Measurements from ENCODE around the gene ZEB2. TPM values are rescaled to one million over a fixed set of nuclear protein-coding genes. Genes with fewer than 3 reads are reported as not detected.

Gene ZEB2
- total RNA-seq, 1 donor from 2014 or later, result 0.07 TPM

DNA sequence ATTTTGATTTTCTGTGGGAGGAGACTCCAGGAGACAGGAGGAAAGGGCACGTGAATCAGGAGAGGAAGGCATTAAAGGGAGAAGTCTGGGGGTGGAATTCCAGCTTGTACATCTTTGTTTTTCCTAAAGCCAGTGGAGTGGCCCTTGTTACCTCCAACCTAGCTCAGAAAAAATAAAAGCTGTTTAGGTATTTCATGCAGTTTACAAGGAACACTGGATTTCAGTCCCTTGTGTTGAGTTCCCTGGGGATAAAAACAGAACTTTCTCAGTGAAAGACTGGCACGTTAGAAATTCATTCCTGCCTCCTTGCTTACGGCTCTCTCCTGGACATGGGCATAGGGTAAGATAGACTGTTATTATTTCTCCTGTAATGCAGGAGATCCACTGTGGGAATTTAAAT is 170.2 kb downstream of the ZEB2 start:
- Mint-ChIP-seq H3K27ac (no peak overlapping the region), H3K4me1 (ENCODE audit: low read depth) (peaks cover 15% of the 10 kb centered on the region), H3K36me3 (ENCODE audit: insufficient read depth) (no peaks in the 10 kb centered on the region), H3K27me3 (peaks cover 16% of the 10 kb centered on the region), H3K9me3 (ENCODE audit: low read depth) (no peaks in the 10 kb centered on the region), H3K4me3 (ENCODE audit: low read depth) (no peak overlapping the region)
- DNase-seq (ENCODE audit: low spot score, unreplicated experiment), result no peak
- TF ChIP-seq, protein P1, sequence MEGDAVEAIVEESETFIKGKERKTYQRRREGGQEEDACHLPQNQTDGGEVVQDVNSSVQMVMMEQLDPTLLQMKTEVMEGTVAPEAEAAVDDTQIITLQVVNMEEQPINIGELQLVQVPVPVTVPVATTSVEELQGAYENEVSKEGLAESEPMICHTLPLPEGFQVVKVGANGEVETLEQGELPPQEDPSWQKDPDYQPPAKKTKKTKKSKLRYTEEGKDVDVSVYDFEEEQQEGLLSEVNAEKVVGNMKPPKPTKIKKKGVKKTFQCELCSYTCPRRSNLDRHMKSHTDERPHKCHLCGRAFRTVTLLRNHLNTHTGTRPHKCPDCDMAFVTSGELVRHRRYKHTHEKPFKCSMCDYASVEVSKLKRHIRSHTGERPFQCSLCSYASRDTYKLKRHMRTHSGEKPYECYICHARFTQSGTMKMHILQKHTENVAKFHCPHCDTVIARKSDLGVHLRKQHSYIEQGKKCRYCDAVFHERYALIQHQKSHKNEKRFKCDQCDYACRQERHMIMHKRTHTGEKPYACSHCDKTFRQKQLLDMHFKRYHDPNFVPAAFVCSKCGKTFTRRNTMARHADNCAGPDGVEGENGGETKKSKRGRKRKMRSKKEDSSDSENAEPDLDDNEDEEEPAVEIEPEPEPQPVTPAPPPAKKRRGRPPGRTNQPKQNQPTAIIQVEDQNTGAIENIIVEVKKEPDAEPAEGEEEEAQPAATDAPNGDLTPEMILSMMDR (IDR thresholded peaks at IDR 0.05; ENCODE audit: unreplicated experiment), result no peak

DNA sequence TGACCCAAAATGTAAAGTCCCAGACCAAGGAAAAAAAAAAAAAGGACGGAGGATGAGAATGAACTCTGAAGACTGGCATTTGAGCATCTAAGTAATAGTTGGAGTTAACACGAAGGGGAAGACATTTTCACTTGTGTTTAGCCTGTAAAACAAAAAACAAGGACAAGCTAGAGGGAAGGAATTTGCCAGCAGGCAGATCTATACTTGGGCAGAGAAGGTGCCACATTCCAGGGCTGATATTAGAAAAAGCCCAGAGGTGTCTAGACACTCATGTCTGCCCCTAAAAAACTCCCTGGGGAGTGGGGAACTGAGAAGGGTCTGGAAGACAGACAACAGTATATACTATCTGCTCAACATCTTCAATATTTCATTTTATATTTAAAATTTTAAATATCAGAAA is 171.1 kb downstream of the ZEB2 start:
- no peaks in the 10 kb centered on the region for H3K36me3 Mint-ChIP-seq (ENCODE audit: insufficient read depth)
- no peak for DNase-seq (ENCODE audit: low spot score, unreplicated experiment)
- H3K4me1 Mint-ChIP-seq (ENCODE audit: low read depth), result peaks cover 15% of the 10 kb centered on the region
- no peaks in the 10 kb centered on the region for H3K9me3 Mint-ChIP-seq (ENCODE audit: low read depth)
- TF ChIP-seq, protein P1 (IDR thresholded peaks at IDR 0.05; ENCODE audit: unreplicated experiment), result no peak
- H3K27me3 Mint-ChIP-seq, result peaks cover 16% of the 10 kb centered on the region
- H3K4me3 Mint-ChIP-seq (ENCODE audit: low read depth), result no peak overlapping the region
- H3K27ac Mint-ChIP-seq, result no peak overlapping the region

DNA sequence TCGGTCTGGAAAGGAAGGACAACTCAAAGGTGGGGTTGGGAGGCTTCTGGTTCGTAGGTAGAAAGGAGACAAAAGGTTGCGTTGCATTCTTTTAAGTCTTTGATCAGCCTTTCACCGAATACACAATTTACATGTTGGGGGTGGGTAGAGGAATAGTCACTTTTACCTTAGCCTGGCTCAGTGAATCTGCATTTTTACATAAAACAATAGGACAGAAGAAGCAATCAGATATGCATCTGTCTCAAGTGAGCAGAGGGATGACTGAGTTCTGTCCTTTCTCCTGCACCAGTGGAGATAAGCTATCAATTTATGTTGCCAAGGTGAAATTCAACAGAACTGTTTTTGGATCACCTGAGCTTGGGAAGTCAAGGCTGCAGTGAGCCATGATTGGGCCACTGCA is 173.7 kb downstream of the ZEB2 start:
- Mint-ChIP-seq H3K9me3 (ENCODE audit: low read depth) (no peaks in the 10 kb centered on the region), H3K4me3 (ENCODE audit: low read depth) (no peak overlapping the region), H3K27me3 (peaks cover 22% of the 10 kb centered on the region), H3K27ac (no peak overlapping the region), H3K36me3 (ENCODE audit: insufficient read depth) (no peaks in the 10 kb centered on the region), H3K4me1 (ENCODE audit: low read depth) (peaks cover 15% of the 10 kb centered on the region)
- TF ChIP-seq, protein P1 (IDR thresholded peaks at IDR 0.05; ENCODE audit: unreplicated experiment), result no peak
- DNase-seq (ENCODE audit: low spot score, unreplicated experiment), result no peak

DNA sequence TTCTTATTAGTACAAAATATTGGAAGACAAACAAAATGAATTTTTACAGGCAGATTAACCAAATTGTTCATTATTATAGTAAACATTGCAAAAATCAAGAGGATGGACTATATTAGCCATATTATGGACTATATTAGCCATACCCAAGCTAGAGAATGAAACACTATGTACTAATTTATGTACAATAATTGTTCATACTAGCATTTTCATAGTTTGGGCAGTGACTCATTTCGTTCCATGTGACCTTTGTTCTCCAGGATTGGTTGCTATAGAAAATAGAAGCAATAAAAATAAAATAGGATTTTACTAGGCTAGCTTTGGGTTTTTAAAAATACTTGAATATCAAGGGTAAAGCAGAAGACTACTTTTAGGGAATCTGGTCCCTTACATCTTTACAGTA is 176.8 kb downstream of the ZEB2 start:
- peaks cover 33% of the 10 kb centered on the region for H3K27me3 Mint-ChIP-seq
- DNase-seq (ENCODE audit: low spot score, unreplicated experiment), result no peak
- no peak overlapping the region for H3K4me3 Mint-ChIP-seq (ENCODE audit: low read depth)
- H3K4me1 Mint-ChIP-seq (ENCODE audit: low read depth), result peaks cover 4% of the 10 kb centered on the region
- TF ChIP-seq, protein P1 (IDR thresholded peaks at IDR 0.05; ENCODE audit: unreplicated experiment), result no peak
- no peak overlapping the region for H3K27ac Mint-ChIP-seq
- H3K36me3 Mint-ChIP-seq (ENCODE audit: insufficient read depth), result no peaks in the 10 kb centered on the region
- no peaks in the 10 kb centered on the region for H3K9me3 Mint-ChIP-seq (ENCODE audit: low read depth)

DNA sequence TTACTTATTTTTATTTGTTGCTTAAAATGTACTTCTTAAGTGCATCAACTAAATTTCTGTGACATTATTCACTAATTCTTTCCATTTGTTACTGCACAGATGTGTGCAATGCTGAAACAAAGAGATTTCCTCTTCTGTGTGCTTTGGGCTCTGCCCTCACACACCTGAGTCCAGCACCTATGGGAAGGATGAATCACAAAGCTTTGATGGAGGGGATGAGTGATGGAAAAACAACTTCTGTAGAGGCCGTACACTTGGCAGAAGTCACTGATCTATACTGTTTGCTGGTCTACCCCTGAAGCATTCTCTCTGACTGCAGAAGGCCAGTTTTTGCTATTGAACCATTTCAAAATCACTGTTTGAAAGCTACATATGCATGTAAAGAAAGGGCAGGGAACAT is 178.4 kb downstream of the ZEB2 start:
- Mint-ChIP-seq H3K36me3 (ENCODE audit: insufficient read depth) (no peaks in the 10 kb centered on the region), H3K4me1 (ENCODE audit: low read depth) (peaks cover 1% of the 10 kb centered on the region), H3K4me3 (ENCODE audit: low read depth) (no peak overlapping the region), H3K27me3 (peaks cover 32% of the 10 kb centered on the region), H3K9me3 (ENCODE audit: low read depth) (peaks cover 3% of the 10 kb centered on the region), H3K27ac (no peak overlapping the region)
- DNase-seq (ENCODE audit: low spot score, unreplicated experiment), result no peak
- TF ChIP-seq, protein P1 (IDR thresholded peaks at IDR 0.05; ENCODE audit: unreplicated experiment), result no peak
